HG03439 (cell line): ENCODE measurements around the gene CKMT2.

Experiments used
- ATAC-seq: cut with Tn5 transposase; IDR thresholded peaks from one replicate; pipeline ENCODE4 v1.9.1; 2021; ENCODE audit warnings: mild to moderate bottlenecking, moderate library complexity; ENCODE audit not compliant: unreplicated experiment

CKMT2 gene

DNA sequence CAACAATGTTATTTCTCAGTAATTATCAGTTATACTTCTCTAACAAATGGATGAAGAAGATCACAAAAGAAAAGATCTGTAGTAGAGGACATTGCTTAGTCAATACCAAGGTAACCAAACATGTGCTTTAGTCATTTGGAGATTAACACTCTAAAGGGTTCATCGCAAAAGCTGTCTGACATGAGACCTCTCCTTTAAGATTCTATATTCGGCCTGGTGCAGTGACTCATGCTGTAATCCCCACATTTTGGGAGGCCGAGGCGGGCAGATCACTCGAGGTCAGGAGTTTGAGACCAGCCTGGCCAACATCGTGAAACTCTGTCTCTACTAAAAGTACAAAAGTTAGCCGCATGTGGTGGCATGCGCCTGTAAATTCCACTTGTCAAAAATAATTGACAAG is 18.3 kb upstream of the CKMT2 start:
- no peak for ATAC-seq

DNA sequence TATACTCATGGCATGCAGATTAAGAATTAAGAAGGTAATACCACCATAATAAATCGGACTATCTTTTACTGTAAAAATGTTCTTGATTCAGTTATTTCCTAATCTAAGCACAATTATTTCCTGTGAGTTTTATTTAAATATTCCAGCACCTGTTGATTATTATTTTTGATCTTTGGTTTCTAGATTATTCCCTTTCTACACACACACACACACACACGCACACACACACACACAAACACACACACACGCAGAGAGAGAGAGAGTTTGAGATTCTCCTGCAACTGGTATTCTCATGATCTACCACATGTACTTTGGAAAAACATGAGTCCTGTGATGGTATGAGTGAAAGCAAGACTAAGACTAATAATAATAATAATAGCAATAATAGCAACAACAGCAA is 17.0 kb upstream of the CKMT2 start:
- ATAC-seq: no peak

DNA sequence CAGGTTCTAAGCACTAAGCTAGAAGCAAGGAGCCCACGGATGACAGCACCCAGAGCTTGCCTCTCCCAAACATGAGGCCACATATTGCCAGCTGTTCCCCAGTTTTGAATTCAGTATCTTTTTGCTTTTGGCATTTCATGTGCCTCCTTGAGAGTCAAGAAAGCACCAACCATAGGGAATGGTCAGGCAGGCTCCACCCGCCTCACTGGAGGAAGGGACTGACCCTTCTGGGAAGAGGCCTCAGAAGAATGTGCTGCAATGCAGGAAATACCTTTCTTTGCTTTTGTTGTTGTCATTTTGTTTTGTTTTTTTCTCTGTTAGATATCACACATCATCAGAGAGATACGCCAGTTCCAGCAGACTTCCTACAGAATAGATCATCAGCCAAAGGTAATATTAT is 13.7 kb upstream of the CKMT2 start:
- no peak for ATAC-seq

DNA sequence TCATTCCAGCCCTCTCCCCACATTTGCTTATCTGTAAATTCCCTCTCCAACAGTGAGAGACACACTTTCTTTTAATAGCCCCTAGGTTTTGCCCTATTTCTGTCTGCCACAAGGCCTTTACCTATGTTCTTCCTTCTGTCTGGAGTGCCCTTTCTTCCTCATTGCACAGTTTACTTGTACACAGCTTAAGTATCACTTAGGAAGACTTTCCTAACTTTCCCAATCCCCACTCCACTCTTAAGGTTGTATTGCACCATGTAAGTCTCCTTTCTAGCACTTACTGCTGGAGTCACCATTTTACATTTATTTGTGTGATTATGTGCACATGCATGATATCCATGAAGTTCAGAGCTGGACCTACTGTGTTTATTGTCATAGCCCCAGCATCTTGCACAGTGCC is 10.8 kb upstream of the CKMT2 start:
- ATAC-seq: no peak

DNA sequence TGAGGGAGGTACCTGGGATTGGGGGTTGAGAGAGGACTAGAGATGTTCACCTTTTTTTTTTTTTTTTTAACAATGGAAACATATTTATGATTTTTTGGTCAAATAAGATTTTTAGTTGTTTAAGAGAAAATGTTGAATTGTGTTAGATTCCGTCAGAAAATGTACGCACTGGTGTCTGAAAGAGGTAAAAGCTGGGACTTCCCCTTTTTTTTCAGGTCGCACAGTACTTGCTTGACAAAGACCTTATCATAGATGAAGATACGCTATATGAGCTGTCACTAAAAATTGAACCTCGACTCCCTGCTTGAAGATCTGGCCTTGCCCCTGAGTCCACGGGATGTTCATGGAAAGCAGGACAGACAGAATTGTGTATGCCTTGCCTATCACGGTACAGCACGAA is 7.7 kb upstream of the CKMT2 start:
- no peak for ATAC-seq

DNA sequence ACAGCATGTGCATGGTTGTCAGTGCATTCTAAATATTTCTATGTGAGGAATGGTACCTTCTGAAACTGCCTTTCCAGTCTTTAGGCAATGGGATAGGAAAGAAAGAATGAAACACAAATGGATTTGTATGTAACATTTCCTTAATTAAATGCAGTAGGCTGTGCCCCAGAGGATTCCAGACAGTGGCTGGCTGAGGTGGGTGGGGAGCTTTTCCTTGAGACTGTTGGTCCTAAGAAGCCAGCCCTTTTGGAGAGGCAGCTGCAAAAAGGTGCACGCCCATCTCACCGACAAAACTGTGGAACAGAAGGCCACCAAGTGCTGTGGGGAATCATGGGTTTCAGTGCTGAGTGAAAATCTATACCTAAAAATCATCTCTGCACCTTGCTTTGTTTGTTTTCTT is 6.8 kb upstream of the CKMT2 start:
- no peak for ATAC-seq

DNA sequence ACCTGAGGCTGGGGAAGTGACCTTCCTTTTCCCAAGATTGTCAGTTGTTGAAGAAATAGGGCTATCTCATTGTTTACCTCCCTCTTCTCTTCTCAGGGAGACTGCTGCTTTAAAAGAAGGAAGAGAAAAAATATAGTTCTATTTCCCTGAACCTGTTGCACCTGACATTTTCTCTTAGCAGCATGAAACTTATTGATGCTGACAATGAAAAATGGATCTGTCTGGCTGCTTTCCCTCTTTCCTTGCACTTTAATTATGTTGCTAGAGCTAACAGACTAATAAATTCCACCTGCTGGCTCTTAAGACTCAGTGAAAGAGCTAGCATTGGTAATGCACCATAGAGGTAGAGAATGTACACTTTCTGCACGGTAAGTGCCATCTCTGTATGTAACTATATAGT is 6.2 kb upstream of the CKMT2 start:
- no peak for ATAC-seq

DNA sequence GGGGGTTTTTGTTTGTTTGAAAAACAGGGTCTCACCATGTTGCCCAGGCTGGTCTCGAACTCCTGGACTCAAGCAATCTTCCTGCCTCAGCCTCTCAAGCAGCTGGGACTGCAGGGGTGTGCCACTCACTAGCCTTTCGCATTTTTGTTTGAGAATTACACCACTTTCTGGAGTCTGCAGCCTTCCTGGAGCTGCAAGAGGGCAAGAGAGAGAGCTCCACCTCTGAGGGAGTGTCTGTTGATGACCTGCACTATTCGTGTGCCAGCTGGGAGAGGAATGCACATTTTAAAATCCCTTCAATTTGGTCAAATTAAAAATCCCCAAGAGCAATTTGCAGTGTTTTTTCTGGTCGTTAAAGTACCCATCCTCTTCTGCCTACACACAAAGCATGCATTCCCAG is 5.0 kb upstream of the CKMT2 start:
- no peak for ATAC-seq

DNA sequence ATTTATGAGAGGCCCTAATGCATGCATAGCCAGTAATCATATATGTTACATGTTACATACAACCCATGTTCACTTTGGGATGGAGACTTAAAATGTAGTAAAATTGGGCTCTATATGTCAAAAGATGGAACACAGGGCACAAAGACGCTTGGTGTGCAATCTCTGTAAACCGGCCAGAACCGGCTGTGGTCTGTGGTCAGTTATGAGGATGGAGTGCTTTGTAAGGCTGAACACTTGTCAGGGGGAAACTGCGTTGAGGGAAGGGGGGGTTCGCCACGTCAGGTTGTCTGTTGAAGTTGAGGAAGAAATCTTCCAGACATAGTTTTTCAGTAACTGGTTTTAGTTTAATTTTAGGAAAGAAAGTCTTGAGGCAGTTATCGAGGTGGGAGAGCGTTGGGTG is 2.7 kb upstream of the CKMT2 start:
- no peak for ATAC-seq

DNA sequence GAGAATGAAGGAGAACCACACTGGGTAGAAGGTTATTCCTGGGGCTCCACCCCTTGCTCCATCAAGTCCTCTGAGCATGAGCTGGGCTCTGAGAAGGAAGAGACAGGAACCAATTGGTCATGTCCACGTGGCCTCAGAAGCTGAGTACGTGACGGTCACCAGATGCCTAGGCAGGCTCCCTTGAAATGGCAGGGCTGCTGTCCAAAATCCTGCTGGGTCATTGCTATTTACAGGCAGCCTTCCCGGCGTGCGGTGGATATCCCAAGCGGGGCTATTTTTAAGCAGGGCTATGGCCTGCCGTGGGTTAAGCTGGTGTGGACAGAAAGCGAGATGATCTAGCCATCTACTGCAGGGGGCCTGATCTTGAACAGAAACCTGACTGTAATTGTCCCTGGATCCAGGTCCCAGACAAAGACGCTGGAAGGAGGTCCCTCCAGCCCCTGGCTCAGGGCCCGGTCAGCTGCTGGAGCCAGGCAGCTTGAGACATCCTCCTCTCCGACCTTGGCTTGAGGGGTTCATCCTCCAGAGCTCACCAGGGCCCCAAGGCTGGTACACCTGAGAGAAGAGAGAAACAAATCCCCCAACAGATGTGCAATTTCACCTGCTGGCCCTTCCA is 550 bp upstream of the CKMT2 start:
- ATAC-seq: no peak

DNA sequence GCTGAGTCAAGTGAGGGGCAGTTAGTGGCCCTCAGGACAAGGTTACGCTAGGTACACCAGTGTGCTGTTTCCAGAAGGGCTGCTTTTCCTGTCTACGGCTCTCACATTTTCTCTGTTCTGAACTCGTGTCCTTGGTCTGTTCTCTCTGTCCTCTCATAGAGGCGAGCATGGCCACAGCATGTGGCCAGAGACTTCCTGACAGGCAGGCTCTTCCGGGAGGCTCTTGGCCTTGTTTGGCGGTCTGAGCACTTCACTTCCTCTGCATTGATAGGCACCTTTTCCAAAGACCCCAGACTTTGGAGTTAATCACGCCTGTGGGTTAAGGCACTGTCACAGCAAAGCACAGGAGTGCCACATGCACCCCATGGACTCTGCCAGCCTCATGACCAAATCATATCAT is 1.2 kb downstream of the CKMT2 start:
- ATAC-seq: no peak

DNA sequence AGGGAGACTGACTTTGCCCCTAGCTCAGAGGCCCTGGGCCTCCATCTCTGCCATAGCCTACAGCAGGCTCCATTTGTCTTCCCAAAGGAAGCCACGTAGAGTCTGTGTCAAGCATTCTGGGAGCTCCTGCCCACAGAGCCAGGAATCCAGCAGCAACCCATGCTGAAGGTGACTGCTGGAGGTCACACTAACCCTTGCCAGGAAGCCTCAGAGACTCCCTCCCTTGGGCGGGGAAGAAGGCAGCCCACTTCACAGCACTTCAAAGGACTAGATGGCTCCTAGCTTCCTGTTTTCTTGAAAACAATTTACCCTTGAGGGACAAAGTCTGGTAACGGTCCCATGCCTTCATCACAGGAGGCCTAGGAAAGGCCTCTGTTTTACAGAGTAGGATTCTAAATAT is 1.7 kb downstream of the CKMT2 start:
- no peak for ATAC-seq

DNA sequence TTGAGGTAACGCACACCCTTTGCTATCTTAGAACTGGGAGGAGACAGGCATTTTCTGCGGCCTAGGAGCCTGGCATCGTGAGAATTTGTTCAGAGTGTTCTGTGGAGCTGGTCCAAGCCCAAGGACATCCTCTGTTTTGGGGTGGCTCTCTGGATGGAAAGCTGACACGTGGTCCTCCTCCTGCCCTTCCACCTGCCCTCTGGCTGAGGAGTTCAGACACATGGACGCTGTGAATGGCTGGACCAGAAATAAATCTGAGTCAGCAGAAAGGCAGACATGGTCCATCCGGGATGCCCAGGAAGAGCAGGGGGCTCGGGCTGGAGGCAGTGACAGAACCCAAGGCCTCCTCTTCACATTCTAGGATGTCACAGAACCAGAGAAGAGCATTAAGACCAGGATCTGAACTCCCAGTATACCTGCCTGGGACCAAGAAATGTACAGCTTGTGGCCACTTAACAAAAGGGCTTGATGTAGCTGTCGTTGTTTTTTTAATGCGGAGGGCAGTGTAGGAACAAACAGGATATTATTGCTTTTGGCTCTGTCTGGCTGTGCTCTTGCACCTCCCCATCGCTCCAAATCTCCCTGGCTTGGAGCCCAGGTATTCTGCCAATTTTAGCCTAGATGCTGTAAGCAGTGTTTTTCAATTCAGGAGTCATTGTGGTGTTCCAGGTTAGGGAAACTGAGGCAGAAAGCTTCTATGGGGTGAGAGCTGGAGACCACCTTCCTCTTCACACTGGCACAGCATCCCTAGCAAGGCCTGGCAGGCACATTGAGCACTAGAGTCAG is 2.4 kb downstream of the CKMT2 start:
- ATAC-seq: no peak

DNA sequence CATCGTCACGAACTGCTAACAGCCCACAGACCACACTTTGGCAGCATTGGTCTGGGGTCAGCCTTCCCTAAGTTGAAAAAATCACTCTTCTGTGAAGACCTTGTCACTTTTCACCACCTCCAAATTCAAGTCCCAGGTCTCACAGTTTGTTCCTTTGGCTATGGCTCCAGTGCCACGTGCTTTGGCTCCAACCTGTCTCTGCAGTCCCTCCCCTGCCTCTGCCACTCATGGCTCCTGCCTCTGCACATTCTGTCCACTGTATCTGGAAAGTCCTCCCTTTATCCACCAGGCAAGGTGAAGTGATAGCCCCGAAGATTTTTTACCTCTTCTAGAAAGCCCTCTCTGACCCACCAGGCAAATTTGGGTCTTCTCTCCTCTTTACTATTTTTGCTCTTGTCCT is 5.3 kb downstream of the CKMT2 start:
- ATAC-seq: no peak

DNA sequence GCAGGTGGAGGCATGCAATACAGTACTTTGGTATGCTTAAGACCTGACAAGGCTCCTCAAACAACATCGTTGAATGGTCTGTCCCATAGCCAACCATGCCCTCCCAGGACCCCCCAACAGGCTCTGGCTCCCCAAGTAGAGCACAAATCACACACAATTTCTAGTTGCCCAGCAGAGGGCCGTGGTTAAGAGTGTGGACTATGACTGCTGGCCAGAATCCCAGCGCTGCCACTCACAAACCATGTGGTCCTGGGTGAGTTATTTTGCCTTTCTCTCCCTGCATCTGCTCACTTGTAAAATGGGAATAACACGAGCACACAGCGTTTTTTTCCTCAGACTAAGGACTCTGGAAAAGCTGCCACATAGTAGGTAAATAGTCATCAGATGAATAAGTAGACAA is 6.5 kb downstream of the CKMT2 start:
- ATAC-seq: no peak

DNA sequence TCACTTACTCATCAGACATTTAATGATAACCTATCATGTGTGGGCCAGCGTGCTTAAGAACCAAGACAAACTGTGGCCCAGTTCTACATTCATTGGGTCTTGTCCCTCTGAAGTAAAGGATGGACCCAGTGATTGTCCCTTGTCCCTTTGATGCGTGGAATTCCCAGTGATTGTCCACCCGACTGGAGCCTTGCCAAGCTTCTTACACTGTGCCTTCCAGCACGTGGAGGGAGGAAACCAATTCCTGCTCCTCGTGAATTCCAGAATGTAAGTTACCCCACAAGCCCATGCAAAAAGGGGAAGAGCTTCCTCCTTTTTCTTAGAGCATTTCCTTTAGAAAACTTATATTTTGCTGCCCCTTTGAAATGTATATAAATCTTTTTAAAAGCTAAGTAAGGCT is 7.9 kb downstream of the CKMT2 start:
- ATAC-seq: no peak

DNA sequence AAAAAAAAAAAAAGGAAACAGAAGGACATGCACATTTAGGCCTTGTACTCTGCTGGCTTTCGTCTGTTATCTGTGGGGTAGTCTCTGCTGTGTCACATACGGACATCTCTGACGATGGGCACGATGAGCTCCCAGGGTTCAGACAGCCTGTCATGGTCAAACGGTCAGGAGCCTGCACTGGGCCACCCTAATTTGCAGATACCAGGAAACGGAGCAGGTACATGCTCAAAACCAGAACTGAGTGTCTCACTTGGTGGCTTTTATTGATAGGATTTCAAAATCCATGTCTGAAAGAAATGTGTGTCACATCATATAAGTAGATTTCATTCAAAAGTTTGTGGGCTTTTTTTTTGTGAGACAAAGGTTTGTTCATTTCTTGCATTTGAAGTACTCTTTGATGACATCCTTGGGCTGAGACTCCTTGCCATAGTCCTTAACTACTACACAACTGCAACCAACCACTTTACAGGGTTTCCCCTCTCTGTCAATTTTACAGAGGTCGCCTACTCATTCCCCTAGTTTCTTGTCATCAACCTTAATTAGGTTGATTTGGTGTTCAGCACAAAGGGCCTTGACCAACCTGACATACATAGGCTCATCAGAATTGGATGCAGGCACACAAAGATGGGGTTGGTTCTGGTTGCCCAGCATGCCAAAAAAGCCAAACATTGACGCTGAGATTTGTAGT is 9.0 kb downstream of the CKMT2 start:
- no peak for ATAC-seq

DNA sequence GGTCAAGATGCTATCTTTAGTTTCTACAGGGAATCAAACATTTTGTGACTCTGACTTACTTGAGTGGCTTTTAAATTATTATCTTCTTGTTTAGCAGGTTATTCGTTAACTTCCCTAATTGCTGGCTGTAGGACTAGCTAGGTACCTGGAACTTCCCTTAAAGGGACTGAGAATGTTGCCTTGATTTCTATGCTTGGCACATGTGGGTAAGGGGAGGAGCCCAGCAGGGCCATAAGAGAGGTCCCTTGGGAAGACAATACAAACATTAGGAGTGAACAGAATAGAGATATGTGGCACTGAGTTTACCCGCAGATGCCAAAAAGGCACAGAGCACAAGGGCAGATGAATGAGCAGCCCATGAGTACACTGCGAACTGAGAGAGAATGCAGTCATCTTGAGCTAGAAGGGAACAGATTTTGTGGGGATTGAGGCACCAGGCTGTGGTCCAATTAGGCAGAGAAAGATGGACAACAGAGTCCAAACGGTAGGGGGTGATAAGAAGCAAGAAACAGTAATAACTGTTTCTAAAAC is 9.8 kb downstream of the CKMT2 start:
- ATAC-seq: no peak

DNA sequence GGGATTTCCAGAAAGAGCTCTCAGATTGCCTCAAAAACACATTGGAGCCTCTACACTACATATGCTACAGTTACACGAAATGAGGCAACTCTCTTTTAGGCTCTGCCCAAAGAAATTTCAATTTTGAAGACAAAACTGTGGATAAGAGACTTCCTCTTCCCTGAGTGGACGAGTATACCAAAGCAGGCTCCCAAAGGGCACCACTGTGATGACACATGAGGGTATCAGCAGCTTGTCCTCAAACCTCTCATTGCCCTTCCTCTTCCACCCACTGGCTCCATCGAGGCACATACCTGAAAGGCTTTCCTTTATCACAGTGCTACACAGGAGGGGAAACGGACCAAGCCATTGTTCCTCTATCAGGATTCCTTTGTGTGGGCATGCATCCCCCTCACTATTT is 11.3 kb downstream of the CKMT2 start:
- ATAC-seq: no peak

DNA sequence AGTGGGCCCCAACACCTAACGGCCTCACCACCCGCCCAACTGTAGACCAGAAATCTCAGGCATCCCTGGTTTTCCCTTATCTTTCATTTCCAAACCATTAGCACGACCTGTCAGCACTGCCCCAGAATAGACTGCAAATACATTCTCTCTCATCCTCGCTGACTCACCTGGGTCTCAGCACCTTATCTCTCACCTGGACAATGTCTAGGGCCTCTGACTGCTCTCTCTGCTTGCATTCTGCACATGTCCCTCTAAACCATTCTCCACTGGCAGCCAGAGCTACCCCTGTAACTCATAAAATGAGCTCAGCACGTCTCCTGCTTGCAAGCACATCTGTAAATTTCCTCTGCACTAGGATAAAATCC is 12.7 kb downstream of the CKMT2 start:
- no peak for ATAC-seq

DNA sequence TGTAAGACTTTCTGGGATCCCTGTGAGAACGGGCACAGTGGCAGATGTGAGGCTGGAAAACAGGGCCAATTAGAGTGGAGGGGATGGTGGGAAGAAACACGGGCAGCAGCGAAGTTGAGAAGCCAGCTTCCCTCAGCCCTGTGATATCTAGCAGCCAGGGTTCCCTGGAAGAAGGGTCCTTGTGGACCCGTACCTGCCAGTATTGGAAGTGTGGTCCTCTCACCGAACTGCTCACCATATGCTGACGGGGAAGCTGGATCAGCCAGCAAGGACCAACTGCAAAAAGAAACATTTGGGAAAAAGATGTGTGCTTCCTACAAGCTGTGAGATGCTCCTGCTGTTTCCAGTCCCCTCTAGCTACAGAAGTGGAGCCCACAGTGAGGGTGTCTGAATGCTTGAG is 13.6 kb downstream of the CKMT2 start:
- no peak for ATAC-seq

DNA sequence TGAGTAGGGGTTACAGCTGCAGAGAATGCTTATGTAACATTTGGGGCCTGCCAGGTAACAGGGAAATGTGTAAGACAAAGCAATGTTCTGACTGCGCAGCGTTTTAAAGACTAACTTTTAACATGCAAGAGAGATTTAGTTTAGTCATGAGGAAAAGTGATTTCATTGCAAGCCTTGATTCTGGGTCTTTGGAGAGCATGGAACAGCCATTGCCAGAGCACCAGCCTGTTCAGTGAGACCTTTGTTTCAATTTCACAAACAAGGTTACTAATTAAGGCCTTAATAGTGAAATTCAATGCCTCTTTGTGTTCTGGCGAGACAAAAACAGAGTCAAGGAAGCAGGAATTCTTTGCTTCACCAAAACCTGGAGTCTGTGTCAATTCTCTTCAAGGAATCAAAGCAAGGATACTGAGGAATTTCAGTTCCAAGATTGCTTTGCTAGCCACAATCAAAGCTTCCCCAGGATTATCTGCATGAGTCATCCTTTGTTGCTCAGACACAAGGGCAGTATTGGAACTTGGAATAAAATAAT is 14.4 kb downstream of the CKMT2 start:
- ATAC-seq: no peak
